Measurements from ENCODE around the gene STRN. TPM values are rescaled to one million over a fixed set of nuclear protein-coding genes. Genes with fewer than 3 reads are reported as not detected.

Gene STRN
- total and polyA plus RNA-seq, 10 of the 15 experiments (the other 5 are each of a cell fraction or from before 2014, with no cell fraction given), result 1.00 to 19.2 (median 9.1) TPM

DNA sequence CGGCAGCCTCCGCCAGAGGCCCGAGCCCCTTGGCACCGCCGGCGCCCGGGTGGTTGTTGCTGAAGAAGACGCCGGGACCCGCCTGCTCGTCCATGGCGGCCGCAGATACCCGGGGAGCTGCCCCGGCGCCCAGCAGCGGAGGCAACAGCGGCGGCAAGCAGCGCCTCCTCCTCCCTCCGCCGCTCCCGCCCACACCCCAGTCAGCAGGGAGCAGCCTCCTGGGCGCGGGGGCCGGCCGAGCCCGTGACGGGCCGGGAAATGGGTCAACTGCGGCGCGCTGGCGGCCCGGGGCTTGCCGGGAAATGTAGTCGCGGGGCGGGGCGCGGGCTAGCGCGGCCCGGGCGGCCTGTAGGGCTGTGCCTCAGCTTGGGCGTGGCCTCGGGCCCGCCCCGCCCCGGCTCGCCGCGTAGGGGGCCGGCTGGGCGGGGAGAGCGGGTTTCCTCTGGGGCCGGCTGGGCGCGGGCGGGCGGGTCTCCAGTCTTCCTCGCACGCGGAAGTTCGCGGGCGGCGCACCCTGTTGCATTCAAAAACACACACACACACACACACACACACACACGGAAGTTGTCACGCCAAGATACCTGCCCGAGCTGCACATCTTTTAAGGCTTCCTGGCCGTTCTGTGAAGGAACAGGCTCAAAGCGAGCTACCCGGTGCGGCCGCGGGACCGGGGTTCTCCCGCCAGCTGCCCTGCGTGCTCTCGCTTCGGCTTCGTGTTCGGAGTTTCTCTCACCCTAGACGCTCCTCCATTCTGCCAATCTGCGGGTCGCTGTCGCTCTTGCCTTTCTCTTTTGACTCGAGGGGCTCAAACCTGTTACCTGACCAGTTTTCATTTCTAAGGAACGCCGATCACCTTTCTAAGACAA is at the start of gene STRN (continued):
- TF ChIP-seq RAD51 (IDR thresholded peaks at IDR 0.05) (no peak), SMAD5 (IDR thresholded peaks at IDR 0.05; ENCODE audit: low read depth) (no peak), RCOR1 (conservative IDR thresholded peaks at IDR 0.05; ENCODE audit: low read depth, low read length) (peak; percentile 19; the same call in 1 of the 2 replicates), NFIC (IDR thresholded peaks at IDR 0.05; ENCODE audit: low read depth, low read length) (no peak), LARP7 (IDR thresholded peaks at IDR 0.05) (peak; percentile 62), EP300 (IDR thresholded peaks at IDR 0.05; ENCODE audit: borderline replicate concordance in 1 of 2, control insufficient read depth in 1 of 2, low read depth in 2 of 2, low read length in 2 of 2) (no peak), HDGF (IDR thresholded peaks at IDR 0.05) (peak; percentile 88), RBBP5 (conservative IDR thresholded peaks at IDR 0.05) (no peak), ESRRA (IDR thresholded peaks at IDR 0.05; ENCODE audit: low read length) (no peak), IKZF1 (conservative IDR thresholded peaks at IDR 0.05) (peak; percentile 95), ATF7 (IDR thresholded peaks at IDR 0.05; ENCODE audit: low read depth) (peak; percentile 47), CEBPB (IDR thresholded peaks at IDR 0.05; ENCODE audit: borderline replicate concordance in 1 of 2, low read depth in 2 of 2, low read length in 2 of 2) (no peak), SUPT20H (IDR thresholded peaks at IDR 0.05; ENCODE audit: borderline replicate concordance, control insufficient read depth, low read depth, low read length) (no peak), TBL1XR1 (IDR thresholded peaks at IDR 0.05; ENCODE audit: low read depth, low read length) (peak; percentile 33; the same call in 1 of the 2 replicates), CREB1 (IDR thresholded peaks at IDR 0.05; ENCODE audit: low read depth) (peak; percentile 87)
- TF ChIP-seq, protein P1, sequence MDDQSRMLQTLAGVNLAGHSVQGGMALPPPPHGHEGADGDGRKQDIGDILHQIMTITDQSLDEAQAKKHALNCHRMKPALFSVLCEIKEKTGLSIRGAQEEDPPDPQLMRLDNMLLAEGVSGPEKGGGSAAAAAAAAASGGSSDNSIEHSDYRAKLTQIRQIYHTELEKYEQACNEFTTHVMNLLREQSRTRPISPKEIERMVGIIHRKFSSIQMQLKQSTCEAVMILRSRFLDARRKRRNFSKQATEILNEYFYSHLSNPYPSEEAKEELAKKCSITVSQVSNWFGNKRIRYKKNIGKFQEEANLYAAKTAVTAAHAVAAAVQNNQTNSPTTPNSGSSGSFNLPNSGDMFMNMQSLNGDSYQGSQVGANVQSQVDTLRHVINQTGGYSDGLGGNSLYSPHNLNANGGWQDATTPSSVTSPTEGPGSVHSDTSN (IDR thresholded peaks at IDR 0.05; ENCODE audit: insufficient replicate concordance, low read depth, low read length), result peak; percentile 24
- TF ChIP-seq, protein P2, sequence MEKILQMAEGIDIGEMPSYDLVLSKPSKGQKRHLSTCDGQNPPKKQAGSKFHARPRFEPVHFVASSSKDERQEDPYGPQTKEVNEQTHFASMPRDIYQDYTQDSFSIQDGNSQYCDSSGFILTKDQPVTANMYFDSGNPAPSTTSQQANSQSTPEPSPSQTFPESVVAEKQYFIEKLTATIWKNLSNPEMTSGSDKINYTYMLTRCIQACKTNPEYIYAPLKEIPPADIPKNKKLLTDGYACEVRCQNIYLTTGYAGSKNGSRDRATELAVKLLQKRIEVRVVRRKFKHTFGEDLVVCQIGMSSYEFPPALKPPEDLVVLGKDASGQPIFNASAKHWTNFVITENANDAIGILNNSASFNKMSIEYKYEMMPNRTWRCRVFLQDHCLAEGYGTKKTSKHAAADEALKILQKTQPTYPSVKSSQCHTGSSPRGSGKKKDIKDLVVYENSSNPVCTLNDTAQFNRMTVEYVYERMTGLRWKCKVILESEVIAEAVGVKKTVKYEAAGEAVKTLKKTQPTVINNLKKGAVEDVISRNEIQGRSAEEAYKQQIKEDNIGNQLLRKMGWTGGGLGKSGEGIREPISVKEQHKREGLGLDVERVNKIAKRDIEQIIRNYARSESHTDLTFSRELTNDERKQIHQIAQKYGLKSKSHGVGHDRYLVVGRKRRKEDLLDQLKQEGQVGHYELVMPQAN (conservative IDR thresholded peaks at IDR 0.05), result peak; percentile 83
- TF ChIP-seq, protein P3, sequence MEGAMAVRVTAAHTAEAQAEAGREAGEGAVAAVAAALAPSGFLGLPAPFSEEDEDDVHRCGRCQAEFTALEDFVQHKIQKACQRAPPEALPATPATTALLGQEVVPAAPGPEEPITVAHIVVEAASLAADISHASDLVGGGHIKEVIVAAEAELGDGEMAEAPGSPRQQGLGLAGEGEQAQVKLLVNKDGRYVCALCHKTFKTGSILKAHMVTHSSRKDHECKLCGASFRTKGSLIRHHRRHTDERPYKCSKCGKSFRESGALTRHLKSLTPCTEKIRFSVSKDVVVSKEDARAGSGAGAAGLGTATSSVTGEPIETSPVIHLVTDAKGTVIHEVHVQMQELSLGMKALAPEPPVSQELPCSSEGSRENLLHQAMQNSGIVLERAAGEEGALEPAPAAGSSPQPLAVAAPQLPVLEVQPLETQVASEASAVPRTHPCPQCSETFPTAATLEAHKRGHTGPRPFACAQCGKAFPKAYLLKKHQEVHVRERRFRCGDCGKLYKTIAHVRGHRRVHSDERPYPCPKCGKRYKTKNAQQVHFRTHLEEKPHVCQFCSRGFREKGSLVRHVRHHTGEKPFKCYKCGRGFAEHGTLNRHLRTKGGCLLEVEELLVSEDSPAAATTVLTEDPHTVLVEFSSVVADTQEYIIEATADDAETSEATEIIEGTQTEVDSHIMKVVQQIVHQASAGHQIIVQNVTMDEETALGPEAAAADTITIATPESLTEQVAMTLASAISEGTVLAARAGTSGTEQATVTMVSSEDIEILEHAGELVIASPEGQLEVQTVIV (IDR thresholded peaks at IDR 0.05; ENCODE audit: borderline replicate concordance, partially characterized antibody), result peak; percentile 67
- TF ChIP-seq, protein P4, sequence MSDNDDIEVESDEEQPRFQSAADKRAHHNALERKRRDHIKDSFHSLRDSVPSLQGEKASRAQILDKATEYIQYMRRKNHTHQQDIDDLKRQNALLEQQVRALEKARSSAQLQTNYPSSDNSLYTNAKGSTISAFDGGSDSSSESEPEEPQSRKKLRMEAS (IDR thresholded peaks at IDR 0.05; ENCODE audit: low read depth, low read length), result peak; percentile 15; the same call in 1 of the 2 replicates
- TF ChIP-seq, protein P5, sequence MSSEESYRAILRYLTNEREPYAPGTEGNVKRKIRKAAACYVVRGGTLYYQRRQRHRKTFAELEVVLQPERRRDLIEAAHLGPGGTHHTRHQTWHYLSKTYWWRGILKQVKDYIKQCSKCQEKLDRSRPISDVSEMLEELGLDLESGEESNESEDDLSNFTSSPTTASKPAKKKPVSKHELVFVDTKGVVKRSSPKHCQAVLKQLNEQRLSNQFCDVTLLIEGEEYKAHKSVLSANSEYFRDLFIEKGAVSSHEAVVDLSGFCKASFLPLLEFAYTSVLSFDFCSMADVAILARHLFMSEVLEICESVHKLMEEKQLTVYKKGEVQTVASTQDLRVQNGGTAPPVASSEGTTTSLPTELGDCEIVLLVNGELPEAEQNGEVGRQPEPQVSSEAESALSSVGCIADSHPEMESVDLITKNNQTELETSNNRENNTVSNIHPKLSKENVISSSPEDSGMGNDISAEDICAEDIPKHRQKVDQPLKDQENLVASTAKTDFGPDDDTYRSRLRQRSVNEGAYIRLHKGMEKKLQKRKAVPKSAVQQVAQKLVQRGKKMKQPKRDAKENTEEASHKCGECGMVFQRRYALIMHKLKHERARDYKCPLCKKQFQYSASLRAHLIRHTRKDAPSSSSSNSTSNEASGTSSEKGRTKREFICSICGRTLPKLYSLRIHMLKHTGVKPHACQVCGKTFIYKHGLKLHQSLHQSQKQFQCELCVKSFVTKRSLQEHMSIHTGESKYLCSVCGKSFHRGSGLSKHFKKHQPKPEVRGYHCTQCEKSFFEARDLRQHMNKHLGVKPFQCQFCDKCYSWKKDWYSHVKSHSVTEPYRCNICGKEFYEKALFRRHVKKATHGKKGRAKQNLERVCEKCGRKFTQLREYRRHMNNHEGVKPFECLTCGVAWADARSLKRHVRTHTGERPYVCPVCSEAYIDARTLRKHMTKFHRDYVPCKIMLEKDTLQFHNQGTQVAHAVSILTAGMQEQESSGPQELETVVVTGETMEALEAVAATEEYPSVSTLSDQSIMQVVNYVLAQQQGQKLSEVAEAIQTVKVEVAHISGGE (CRISPR knock-in tag; IDR thresholded peaks at IDR 0.05), result no peak

All from GM12878 (cell line).